Natural killer cell (primary cell): ENCODE results near the gene HK1. TPM values are rescaled to one million over a fixed set of nuclear protein-coding genes. Genes with fewer than 3 reads are reported as not detected.
"Not testable (repeated sequence)": the region's sequence is repeated elsewhere in the genome, so short reads cannot be mapped to it uniquely, and the experiment has no call there.

Experiments used
- ATAC-seq, 3 donors: fragments of 150-1000 bp in 2 of 3; fragments of 200-7000 bp in 1 of 3; cut with Tn5 transposase; 1 replicate in 1 of 3; 2 replicates in 2 of 3; pipeline ENCODE4 v1.10.0; 2021; ENCODE audit warnings: mild to moderate bottlenecking in 2 of 3, moderate library complexity in 2 of 3
- DNase-seq, 2 donors: peaks; one replicate each; pipeline versions ENCODE4 v3.0.0 to v3.0.0-alpha.2; 2013 to 2021; ENCODE audit warnings: mixed read lengths in 1 of 2
- H3K27ac ChIP-seq: one replicate; pipeline ENCODE4 v1.5.1; 2013; ENCODE audit warnings: mild to moderate bottlenecking, low read length
- H3K27me3 ChIP-seq: one replicate; pipeline ENCODE4 v1.6.1; 2013; ENCODE audit warnings: low read length; ENCODE audit not compliant: control insufficient read depth, insufficient read depth
- H3K36me3 ChIP-seq: one replicate; pipeline ENCODE4 v1.6.1; 2013; ENCODE audit warnings: low read length; ENCODE audit not compliant: control insufficient read depth, insufficient read depth
- H3K4me1 ChIP-seq: one replicate; pipeline ENCODE4 v1.6.1; 2013; ENCODE audit warnings: low read length; ENCODE audit not compliant: control insufficient read depth, insufficient read depth
- H3K4me3 ChIP-seq: one replicate; pipeline ENCODE4 v1.5.1; 2013; ENCODE audit warnings: low read length
- H3K9me3 ChIP-seq: one replicate; pipeline ENCODE4 v1.6.1; 2013; ENCODE audit warnings: low read length; ENCODE audit not compliant: control insufficient read depth, insufficient read depth
- H3K27ac Mint-ChIP-seq, 2 donors: one replicate each; pipeline ENCODE4 v1.8.0; 2022; ENCODE audit warnings: mild to moderate bottlenecking in 2 of 2, mixed read lengths in 2 of 2, moderate library complexity in 1 of 2
- H3K27me3 Mint-ChIP-seq, 2 donors: one replicate each; pipeline ENCODE4 v1.8.0; 2022; ENCODE audit warnings: low read depth in 2 of 2, mixed read lengths in 2 of 2
- H3K36me3 Mint-ChIP-seq: one replicate; pipeline ENCODE4 v1.8.0; 2022; ENCODE audit warnings: mixed read lengths
- H3K4me1 Mint-ChIP-seq, 2 donors: one replicate each; pipeline ENCODE4 v1.8.0; 2022; ENCODE audit warnings: mixed read lengths in 2 of 2
- H3K4me3 Mint-ChIP-seq: one replicate; pipeline ENCODE4 v1.8.0; 2022; ENCODE audit warnings: mild to moderate bottlenecking, moderate library complexity, mixed read lengths
- H3K9me3 Mint-ChIP-seq, 2 donors: one replicate each; pipeline ENCODE4 v1.8.0; 2022; ENCODE audit warnings: mixed read lengths in 2 of 2
- CTCF ChIP-seq: fragments of 200-600 bp; IDR thresholded peaks from one replicate; pipeline ENCODE4 v1.8.0; 2022; ENCODE audit warnings: antibody characterized with exemption
- WGBS: methylation state at CpG from one replicate; pipeline ENCODE4 v1.1.7; 2013; ENCODE audit warnings: missing lambda C conversion rate; ENCODE audit not compliant: insufficient coverage; 5-methylcytosine and 5-hydroxymethylcytosine counted together
- intact Hi-C: fragments of 100-400 bp; cut with micrococcal nuclease; formaldehyde crosslinking; loops from one replicate; pipeline ENCODE4 v1.14.2; 2022
- total RNA-seq, 4 donors: library from RNA; stranded (reverse); fragments of 120-200 nt in 1 of 4; gene quantifications; one replicate each; pipeline versions ENCODE4 v1.2.3 to v1.2.4, GENCODE V29; 2013 to 2022

The HK1 gene
- total RNA-seq, 3 donors from 2014 or later (not counting 1 experiment from before 2014, with no cell fraction given) = 58.4 to 72.6 (median 69.5) TPM

- no peak for ATAC-seq
- Histone ChIP-seq H3K9me3 (no peaks in the 10 kb centered on the region), H3K36me3 (no peaks in the 10 kb centered on the region), H3K27me3 (no peaks in the 10 kb centered on the region), H3K4me3 (no peak overlapping the region), H3K4me1 (no peaks in the 10 kb centered on the region), H3K27ac (no peak overlapping the region)
- 100% methylated on average over 2 of the region's 2 CpGs for WGBS
- no peak overlapping the region for H3K4me3 Mint-ChIP-seq
- no peak overlapping the region for H3K27ac Mint-ChIP-seq
- H3K9me3 Mint-ChIP-seq = no peaks in the 10 kb centered on the region
- no peaks in the 10 kb centered on the region for H3K27me3 Mint-ChIP-seq
- TF ChIP-seq CTCF = no peak
- H3K36me3 Mint-ChIP-seq = no peaks in the 10 kb centered on the region
- DNase-seq = no peak
- intact Hi-C loops = no loop called here
- no peaks in the 10 kb centered on the region for H3K4me1 Mint-ChIP-seq
Measured at GRCh38 chr10:69306421-69306820, 28.1 kb downstream of the HK1 start.

GRCh38 chr10:69307434-69307833, 29.1 kb downstream of the HK1 start:
- Histone ChIP-seq H3K27ac (no peak overlapping the region), H3K27me3 (no peaks in the 10 kb centered on the region), H3K9me3 (no peaks in the 10 kb centered on the region), H3K4me3 (no peak overlapping the region), H3K4me1 (no peaks in the 10 kb centered on the region), H3K36me3 (no peaks in the 10 kb centered on the region)
- no peaks in the 10 kb centered on the region for H3K27me3 Mint-ChIP-seq
- intact Hi-C loops = no loop called here
- H3K9me3 Mint-ChIP-seq = no peaks in the 10 kb centered on the region
- H3K36me3 Mint-ChIP-seq = no peaks in the 10 kb centered on the region
- 91% methylated on average over 2 of the region's 4 CpGs for WGBS
- ATAC-seq (no peak), DNase-seq (no peak)
- no peak for TF ChIP-seq CTCF
- H3K4me1 Mint-ChIP-seq = no peaks in the 10 kb centered on the region
- H3K27ac Mint-ChIP-seq = no peak overlapping the region
- no peak overlapping the region for H3K4me3 Mint-ChIP-seq

GRCh38 chr10:69308304-69308703, 30.0 kb downstream of the HK1 start:
- H3K9me3 Mint-ChIP-seq, H3K27ac ChIP-seq, H3K27me3 ChIP-seq, DNase-seq, H3K27me3 Mint-ChIP-seq, H3K4me3 ChIP-seq, H3K36me3 Mint-ChIP-seq, H3K4me1 Mint-ChIP-seq, H3K27ac Mint-ChIP-seq, H3K36me3 ChIP-seq, H3K4me3 Mint-ChIP-seq, ATAC-seq, H3K9me3 ChIP-seq, intact Hi-C loops, H3K4me1 ChIP-seq: not testable (repeated sequence)
- 91% methylated on average over 9 of the region's 10 CpGs for WGBS

- no peaks in the 10 kb centered on the region for H3K27me3 ChIP-seq
- H3K4me1 ChIP-seq = no peaks in the 10 kb centered on the region
- DNase-seq (no peak), ATAC-seq (no peak)
- 57% methylated on average over 4 of the region's 4 CpGs for WGBS
- no peaks in the 10 kb centered on the region for H3K9me3 ChIP-seq
- TF ChIP-seq CTCF = no peak
- intact Hi-C loops = no loop called here
- no peaks in the 10 kb centered on the region for H3K36me3 ChIP-seq
- Mint-ChIP-seq H3K36me3 (no peaks in the 10 kb centered on the region), H3K27ac (no peak overlapping the region), H3K9me3 (no peaks in the 10 kb centered on the region), H3K27me3 (no peaks in the 10 kb centered on the region), H3K4me3 (no peak overlapping the region), H3K4me1 (no peaks in the 10 kb centered on the region)
- no peak overlapping the region for H3K4me3 ChIP-seq
- no peak overlapping the region for H3K27ac ChIP-seq
Measured at GRCh38 chr10:69311309-69311708, 33.0 kb downstream of the HK1 start.
